ENCODE data around the gene ELAVL1.
A peak's percentile ranks its signal among the peaks of the same experiment; 100 is the strongest.
"Not testable (repeated sequence)": the region's sequence is repeated elsewhere in the genome, so short reads cannot be mapped to it uniquely, and the experiment has no call there.

The ELAVL1 gene

GRCh38 chr19:7920519-7921301, 84.7 kb downstream of the ELAVL1 start:
- peak; percentile 100 for DNase-seq

DNA sequence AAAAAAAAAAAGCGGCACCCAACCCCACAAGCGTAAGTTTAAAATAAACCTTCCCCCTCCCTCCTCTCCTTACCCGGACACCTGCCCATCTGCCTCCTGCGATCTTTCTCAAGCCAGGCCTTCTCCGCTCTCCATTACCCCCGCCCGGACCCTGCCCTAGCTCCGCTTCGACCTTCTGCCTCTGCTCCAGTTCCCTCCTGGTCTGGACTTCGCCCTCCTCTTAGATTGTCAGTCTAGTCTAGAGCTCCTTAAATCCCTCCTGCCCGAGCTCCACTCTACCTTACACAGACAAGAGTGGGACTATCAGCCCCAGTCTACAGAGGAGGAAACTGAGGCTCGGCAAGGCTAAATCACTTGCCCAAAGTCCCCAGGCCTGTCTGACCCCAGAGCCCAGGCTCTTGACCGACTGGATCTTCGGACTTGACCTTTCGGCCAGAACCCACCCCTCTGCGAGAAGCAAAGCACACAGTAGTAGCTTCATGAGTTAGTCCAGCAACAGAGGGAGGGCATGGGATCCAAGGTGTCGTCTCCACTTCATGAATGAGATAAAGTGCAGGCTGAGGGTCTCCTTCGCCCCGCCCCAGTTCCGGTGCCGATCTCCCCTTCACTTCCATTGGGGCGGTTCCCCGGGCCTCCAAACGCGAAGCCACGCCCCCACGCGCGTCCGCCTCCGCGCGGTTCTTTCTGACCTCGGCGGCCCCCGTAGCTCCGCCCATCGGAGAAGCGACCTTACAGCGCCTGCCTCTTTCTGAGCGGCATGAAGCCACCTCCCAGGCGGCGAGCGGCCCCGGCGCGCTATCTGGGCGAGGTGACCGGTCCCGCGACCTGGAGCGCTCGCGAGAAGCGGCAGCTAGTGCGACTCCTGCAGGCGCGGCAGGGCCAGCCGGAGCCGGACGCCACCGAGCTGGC, 85.6 kb downstream of the ELAVL1 start, which contains the start of gene SNAPC2:
Gene SNAPC2 (plus strand): TSS at position 729 of the 909 bp plus-strand sequence. CDS start 29 bp downstream, at position 758.
- peak; percentile 98 for DNase-seq

DNA sequence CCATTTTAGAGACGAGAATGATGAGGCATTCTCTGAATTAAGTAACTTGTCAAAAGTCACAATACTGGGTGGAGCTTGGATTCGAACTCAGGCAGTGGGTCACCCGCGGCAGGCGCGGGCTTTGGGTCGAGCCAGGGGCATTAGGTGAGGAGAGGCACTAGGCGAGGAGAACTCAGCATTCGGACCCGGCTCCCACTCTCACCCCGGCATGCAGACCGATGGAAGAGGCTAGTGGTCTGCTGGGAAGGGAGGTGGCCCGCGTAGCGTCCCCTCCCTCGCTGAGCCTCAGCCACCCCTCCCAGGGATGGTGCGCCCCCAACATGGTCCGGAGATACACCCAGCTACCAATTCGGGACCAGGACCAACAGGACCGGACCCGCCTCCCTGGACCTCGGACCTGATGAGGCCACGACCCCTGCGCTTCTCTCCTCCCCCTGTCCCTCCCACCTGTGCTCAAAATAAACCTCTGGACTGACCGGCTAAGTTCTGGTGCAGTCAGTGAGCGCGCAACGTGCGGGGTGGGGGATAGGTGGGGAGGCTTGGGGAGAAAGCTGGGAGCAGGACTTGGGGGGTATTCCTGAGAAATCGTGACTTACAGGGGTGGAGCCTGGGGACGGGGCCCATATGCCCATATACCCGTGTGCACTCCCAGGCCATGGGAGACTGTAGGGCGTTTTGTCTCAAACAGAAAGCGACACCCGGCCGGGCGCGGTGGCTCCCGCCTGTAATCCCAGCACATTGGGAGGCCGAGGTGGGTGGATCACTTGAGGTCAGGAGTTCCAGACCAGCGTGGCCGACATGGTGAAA, 86.6 kb downstream of the ELAVL1 start:
- DNase-seq = no peak

DNA sequence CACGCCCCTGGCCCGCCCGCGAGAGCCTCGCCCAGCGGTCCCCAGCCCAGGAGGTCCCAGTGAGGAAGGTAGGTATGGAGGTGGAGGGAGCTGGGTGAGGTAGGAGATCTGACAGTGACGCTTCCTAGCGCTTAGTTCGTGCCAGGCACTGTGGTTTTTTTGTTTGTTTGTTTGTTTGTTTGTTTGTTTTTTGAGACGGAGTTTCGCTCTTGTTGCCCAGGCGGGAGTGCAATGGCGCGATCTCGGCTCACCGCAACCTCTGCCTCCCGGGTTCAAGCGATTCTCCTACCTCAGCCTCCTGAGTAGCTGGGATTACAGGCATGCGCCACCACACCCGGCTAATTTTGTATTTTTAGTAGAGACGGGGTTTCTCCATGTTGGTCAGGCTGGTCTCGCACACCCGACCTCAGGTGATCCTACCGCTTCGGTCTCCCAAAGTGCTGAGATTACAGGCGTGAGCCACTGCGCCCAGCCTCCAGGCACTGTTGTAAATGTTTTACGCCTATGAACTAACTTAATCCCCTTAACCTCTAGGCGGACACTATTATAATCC, 87.3 kb downstream of the ELAVL1 start:
- DNase-seq = not testable (repeated sequence)

DNA sequence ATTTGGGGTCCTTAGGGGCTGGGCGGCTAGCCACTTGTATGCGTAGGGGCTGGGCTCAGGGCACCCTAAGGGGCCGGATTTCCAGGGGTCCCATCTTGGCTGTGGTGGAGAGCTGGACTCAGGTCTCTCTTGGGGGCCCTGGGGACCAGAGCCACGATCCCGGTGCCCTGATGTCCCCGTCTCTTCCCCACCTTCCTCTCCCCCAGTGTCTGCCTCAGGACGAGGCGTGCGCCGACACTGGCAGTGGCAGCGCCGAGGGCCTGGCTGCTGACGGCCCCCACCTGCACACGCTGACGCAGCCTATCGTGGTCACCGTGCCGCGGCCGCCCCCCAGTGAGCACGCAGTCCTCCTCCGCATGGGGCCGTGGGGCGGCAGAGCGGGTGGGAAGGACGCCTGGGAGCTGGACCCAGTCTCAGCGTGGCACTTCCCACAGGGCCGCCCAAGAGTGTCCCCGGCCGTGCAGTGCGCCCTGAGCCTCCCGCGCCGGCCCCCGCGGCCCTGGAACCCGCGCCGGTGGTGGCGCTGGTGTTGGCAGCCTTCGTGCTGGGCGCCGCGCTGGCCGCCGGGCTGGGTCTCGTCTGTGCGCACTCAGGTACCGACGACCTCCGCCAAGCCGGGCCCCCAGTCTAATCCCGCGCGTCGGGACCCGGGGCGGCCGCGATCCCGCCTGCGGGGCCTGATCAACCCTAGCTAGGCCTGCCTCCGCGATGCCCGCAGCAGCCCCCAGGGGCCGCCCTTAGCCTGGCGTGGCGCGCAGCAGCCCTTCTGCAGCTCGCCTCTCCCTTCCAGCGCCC, 88.0 kb downstream of the ELAVL1 start:
- DNase-seq = peak; percentile 24

GRCh38 chr19:7916955-7917266, 88.5 kb downstream of the ELAVL1 start:
- DNase-seq = no peak

- DNase-seq = peak; percentile 16
These were observed 89.1 kb downstream of the ELAVL1 start for GRCh38 chr19:7916103-7916954.

DNA sequence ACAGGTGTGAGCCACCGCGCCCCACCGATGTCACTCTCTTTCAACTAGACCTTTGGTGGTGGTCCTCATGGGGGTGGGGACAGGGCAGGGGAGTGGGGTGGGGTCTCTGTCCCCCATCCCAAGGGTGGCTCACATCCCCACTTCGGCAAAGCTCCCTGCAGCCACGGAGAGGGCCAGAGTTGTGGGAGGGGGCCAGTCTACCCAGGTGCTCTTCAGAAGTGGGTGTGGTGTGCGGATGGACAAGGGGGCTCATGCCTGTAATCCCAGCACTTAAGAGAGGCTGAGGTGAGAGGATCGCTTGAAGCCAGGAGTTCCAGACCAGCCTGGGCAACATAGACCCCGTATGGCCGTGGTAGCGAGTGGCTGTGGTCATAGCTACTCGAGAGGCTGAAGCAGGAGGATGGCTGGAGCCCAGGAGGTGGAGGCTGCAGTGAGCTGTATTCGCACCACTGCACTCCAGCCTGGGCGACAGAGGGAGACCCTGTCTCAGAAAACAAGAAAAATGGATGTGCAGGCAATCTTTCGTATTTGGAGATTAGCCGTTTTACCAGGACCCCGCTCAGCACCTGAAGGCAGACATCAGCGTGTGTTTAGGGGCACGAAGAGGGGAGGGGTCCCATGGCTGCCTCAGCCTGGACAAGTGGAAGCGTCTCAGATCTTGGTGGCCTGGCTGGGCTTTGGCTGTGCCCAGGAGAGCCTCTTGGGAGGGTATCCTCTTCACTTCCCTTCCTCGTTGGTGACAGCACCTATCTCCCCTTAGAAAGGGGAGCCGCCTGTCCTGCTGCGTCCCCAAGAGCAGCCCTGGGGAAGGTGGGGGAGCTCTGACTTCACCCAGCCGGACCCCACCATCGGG, 90.0 kb downstream of the ELAVL1 start:
- DNase-seq = no peak

GRCh38 chr19:7914598-7915045, 90.8 kb downstream of the ELAVL1 start, which contains the start of gene TGFBR3L:
Gene TGFBR3L (plus strand): TSS chr19:7914830.
- DNase-seq = no peak

DNA sequence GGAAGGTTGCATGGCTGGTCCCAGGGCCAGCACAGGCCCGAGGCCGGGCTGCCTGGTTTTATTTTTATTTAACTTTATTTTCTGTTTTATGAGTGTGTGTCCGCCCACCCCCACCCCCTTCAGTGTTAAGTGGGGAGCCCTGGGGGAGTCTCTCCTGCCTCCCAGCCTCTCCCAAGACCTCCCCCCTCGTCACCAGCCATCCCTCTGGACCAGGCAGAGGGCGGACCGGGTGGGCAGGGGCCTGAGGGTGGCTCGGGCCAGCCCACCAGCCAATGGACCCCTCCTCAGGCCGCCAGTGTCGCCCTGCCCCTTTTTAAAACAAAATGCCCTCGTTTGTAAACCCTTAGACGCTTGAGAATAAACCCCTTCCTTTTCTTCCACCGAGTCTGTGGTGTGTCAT, 91.3 kb downstream of the ELAVL1 start:
- no peak for DNase-seq

DNA sequence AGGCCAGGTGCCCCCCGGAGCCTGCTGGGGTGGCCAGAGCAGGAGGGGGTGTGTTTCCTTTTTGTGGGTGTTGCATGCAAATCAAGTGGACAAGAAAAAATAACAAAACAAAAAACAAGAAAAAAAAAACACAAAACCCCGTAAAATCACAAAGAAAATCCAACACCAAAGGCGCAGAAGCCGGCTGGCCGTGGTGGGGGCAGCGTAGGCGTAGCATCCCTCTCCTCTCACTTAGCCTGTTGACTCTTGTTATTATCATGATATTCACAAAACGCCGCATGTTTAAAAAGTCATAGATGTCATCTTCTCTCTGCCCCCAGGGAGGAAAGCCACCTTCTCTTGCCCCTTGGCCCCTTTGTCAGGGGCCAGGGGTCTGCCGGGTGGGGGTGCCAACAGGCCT, 91.8 kb downstream of the ELAVL1 start:
- DNase-seq = no peak

DNA sequence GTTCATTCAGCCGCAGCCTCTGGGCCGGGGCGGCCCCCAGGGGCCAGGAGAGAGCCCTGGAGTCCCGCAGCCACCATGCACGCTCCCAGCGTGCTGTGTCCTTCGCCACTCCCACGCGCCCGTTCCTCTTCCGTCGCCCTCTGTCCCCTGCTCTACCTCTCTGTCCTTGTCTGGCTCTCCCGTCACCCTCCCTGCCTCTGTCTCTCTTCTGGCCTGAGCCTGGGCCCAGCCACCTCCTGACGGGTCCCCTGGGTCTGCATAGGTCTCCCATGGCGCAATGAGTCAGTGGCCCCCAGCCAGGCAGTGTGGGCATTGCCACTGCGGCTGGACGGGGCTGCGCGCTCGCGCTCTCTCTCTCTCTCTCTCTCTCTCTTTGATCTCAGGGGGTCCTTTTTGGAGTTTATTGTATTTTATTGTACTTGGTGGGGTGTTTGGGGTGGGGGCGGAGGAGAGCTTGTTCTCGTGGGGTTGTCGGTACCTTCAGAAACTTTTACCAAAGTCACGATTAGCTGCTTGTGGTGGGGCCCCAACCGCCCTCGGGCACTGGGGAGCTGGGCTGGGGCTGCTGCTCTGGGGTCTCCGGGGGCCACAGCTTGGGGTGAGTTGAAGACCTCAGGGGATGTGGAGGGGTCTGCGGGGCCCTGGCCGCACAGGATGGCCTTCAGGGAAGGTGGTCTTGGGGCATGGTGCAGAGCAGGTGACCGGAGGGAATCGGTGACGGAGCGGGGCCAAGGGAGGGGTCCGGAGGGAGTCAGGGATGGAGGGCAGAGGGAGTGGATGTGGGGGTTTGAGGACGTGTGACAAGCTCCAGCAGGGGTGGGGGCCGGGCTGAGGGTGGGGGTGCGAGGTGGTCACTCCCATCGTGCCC, 92.5 kb downstream of the ELAVL1 start:
- DNase-seq = no peak

- no peak for DNase-seq
These were observed 93.2 kb downstream of the ELAVL1 start for GRCh38 chr19:7912144-7912696.

GRCh38 chr19:7911508-7912143, 93.8 kb downstream of the ELAVL1 start:
- no peak for DNase-seq

- DNase-seq = no peak
These were observed 94.9 kb downstream of the ELAVL1 start for GRCh38 chr19:7910321-7911161.

DNA sequence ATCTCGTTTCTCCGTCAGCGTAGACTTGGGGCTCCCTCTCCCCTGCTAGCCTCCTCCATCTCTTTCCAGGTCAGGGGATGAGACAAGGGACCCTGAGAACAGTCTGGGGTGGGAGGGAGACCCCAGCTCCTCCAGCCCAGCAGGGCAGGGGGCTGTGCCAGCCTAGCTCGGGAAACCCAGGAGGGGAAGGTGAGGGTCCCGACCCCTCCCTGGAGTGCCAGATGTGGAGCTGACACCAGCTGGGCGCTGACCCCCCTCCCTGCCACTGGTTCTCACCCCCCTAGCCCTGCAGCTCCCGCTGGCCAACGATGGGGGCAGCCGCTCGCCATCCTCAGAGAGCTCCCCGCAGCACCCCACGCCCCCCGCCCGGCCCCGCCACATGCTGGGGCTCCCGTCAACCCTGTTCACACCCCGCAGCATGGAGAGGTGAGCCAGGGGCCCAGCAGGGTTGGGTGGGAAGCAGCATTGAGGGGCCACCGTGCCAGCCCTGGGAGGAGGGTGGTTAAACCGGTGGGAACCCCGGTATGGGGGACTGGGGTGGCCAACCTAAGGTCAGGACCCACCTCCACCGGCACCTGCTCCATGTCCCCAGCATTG, 95.9 kb downstream of the ELAVL1 start:
- no peak for DNase-seq

Data from NCI-H1105 (cell line).